ENCODE results near the gene PRKCA. TPM values are rescaled to one million over a fixed set of nuclear protein-coding genes. Genes with fewer than 3 reads are reported as not detected.

The PRKCA gene
- total and polyA plus RNA-seq, 9 of the 15 experiments (the other 6 are each of a cell fraction or from before 2014, with no cell fraction given), result 3.2 to 33.0 (median 17.8) TPM

DNA sequence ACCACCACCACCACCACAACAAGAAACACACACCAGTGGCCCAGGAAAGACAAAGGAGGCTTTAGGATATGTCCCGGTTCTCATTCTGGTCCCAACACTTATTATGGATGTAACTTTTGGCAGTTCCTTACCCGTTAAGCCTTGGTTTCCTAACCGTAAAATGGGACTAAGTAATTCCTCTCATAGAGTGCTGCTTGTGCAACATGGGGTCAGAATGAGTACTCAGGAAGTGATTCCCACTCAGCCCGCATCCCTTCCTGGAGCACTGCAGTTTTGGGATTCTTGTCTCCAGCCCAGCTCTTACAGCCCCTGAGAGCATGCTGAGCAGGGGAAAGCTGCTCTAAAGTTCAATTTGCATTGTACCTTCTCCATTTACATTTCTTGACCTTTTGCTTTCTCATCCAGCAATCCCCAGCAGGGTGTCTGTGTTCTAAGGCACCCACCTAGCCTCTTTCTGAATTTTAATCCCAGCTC, 262.6 kb downstream of the PRKCA start:
- intact Hi-C loops (cut with micrococcal nuclease) (loop anchor here (2.0 to 10.0 kb wide), 3 partner anchors 58 to 263 kb away; partner anchors contain the start of gene PRKCA), in situ Hi-C loops (cut with MboI) (loop anchor here (5.0 to 10.0 kb wide), 2 partner anchors 280 to 308 kb away; no protein-coding TSS in a partner anchor)
- H3K4me3 ChIP-seq, result no peak overlapping the region
- H4K20me1 ChIP-seq (replicated peaks; ENCODE audit: control insufficient read depth, insufficient read depth, low read length), result no peaks in the 10 kb centered on the region
- DNase-seq (ENCODE audit: extremely low read depth in 1 of 4, low spot score in 3 of 4) (no peak), FAIRE-seq (no peak), ATAC-seq (no peak)
- H3K9ac ChIP-seq (ENCODE audit: insufficient read depth in 1 of 2, low read depth in 2 of 2, low read length in 2 of 2), result no peak overlapping the region
- no peaks in the 10 kb centered on the region for H3K27me3 ChIP-seq (ENCODE audit: control insufficient read depth in 2 of 2, insufficient read depth in 2 of 2, low read length in 2 of 2)
- H3K9me3 ChIP-seq (replicated peaks; ENCODE audit: control insufficient read depth, insufficient read depth, low read depth, low read length), result no peaks in the 10 kb centered on the region; the same call in 1 of the 2 replicates
- H2AFZ ChIP-seq (ENCODE audit: low read depth, low read length), result no peak overlapping the region
- no peaks in the 10 kb centered on the region for H3K79me2 ChIP-seq (ENCODE audit: control insufficient read depth, insufficient read depth, low read length)
- TF ChIP-seq ZNF175 (CRISPR knock-in tag; IDR thresholded peaks at IDR 0.05; ENCODE audit: low read depth) (no peak), RAD51 (IDR thresholded peaks at IDR 0.05; ENCODE audit: borderline replicate concordance, low read depth) (no peak), HIVEP1 (CRISPR knock-in tag; IDR thresholded peaks at IDR 0.05) (no peak), SOX6 (IDR thresholded peaks at IDR 0.05) (no peak), YBX1 (IDR thresholded peaks at IDR 0.05) (no peak), ILF3 (IDR thresholded peaks at IDR 0.05; ENCODE audit: borderline replicate concordance) (no peak), PPARD (CRISPR knock-in tag; IDR thresholded peaks at IDR 0.05) (no peak), KAT7 (CRISPR knock-in tag; IDR thresholded peaks at IDR 0.05; ENCODE audit: borderline replicate concordance) (no peak), TSC22D4 (tag; IDR thresholded peaks at IDR 0.05) (no peak), DDX20 (tag; IDR thresholded peaks at IDR 0.05; ENCODE audit: low read depth) (no peak), KLF16 (IDR thresholded peaks at IDR 0.05) (no peak), NFIX (CRISPR knock-in tag; IDR thresholded peaks at IDR 0.05; ENCODE audit: low read depth) (no peak), ZNF3 (CRISPR knock-in tag; IDR thresholded peaks at IDR 0.05) (no peak), NCOA2 (IDR thresholded peaks at IDR 0.05; ENCODE audit: partially characterized antibody in 2 of 2) (no peak), ZC3H11A (IDR thresholded peaks at IDR 0.05; ENCODE audit: low read depth, low read length) (no peak)
- TF ChIP-seq, protein P1, sequence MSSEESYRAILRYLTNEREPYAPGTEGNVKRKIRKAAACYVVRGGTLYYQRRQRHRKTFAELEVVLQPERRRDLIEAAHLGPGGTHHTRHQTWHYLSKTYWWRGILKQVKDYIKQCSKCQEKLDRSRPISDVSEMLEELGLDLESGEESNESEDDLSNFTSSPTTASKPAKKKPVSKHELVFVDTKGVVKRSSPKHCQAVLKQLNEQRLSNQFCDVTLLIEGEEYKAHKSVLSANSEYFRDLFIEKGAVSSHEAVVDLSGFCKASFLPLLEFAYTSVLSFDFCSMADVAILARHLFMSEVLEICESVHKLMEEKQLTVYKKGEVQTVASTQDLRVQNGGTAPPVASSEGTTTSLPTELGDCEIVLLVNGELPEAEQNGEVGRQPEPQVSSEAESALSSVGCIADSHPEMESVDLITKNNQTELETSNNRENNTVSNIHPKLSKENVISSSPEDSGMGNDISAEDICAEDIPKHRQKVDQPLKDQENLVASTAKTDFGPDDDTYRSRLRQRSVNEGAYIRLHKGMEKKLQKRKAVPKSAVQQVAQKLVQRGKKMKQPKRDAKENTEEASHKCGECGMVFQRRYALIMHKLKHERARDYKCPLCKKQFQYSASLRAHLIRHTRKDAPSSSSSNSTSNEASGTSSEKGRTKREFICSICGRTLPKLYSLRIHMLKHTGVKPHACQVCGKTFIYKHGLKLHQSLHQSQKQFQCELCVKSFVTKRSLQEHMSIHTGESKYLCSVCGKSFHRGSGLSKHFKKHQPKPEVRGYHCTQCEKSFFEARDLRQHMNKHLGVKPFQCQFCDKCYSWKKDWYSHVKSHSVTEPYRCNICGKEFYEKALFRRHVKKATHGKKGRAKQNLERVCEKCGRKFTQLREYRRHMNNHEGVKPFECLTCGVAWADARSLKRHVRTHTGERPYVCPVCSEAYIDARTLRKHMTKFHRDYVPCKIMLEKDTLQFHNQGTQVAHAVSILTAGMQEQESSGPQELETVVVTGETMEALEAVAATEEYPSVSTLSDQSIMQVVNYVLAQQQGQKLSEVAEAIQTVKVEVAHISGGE (CRISPR knock-in tag; IDR thresholded peaks at IDR 0.05), result no peak
- TF ChIP-seq, protein P2, sequence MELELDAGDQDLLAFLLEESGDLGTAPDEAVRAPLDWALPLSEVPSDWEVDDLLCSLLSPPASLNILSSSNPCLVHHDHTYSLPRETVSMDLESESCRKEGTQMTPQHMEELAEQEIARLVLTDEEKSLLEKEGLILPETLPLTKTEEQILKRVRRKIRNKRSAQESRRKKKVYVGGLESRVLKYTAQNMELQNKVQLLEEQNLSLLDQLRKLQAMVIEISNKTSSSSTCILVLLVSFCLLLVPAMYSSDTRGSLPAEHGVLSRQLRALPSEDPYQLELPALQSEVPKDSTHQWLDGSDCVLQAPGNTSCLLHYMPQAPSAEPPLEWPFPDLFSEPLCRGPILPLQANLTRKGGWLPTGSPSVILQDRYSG (tag; conservative IDR thresholded peaks at IDR 0.05; ENCODE audit: low read depth), result no peak
- TF ChIP-seq, protein P3, sequence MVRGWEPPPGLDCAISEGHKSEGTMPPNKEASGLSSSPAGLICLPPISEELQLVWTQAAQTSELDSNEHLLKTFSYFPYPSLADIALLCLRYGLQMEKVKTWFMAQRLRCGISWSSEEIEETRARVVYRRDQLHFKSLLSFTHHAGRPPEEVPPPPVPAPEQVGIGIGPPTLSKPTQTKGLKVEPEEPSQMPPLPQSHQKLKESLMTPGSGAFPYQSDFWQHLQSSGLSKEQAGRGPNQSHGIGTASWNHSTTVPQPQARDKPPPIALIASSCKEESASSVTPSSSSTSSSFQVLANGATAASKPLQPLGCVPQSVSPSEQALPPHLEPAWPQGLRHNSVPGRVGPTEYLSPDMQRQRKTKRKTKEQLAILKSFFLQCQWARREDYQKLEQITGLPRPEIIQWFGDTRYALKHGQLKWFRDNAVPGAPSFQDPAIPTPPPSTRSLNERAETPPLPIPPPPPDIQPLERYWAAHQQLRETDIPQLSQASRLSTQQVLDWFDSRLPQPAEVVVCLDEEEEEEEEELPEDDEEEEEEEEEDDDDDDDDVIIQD (CRISPR knock-in tag; IDR thresholded peaks at IDR 0.05), result no peak
- WGBS (ENCODE audit: insufficient coverage, low coverage, missing lambda C conversion rate), result 94% methylated on average over 3 of the region's 4 CpGs
- no TSS peak for BruUV-seq (replicated peaks)
- CTCF ChIA-PET (ENCODE audit: low intra/inter-chr PET ratio), result no interaction called here
- no peaks in the 10 kb centered on the region for H3K9me1 ChIP-seq (ENCODE audit: control insufficient read depth, insufficient read depth, low read length)
- H3K4me2 ChIP-seq (ENCODE audit: insufficient read depth, low read length), result no peak overlapping the region
- POLR2A ChIA-PET, result no interaction called here
- H3K4me1 ChIP-seq (replicated peaks in 1 of 2; ENCODE audit: control insufficient read depth in 2 of 2, insufficient read depth in 2 of 2, low read length in 2 of 2), result no peaks in the 10 kb centered on the region; a peak in 1 of 5 replicates
- no peak overlapping the region for H3K27ac ChIP-seq (ENCODE audit: extremely low read depth, low read depth, low read length)
- 0 out of 3 replicates have a peak, but pooled peaks cover 2% of the 10 kb centered on the region for H3K36me3 ChIP-seq (ENCODE audit: control insufficient read depth, insufficient read depth, low read length)

Measured in K562 (cell line).